Caco-2 (cell line): ENCODE data around the gene PHF1. TPM values are rescaled to one million over a fixed set of nuclear protein-coding genes. Genes with fewer than 3 reads are reported as not detected.
"Not testable (repeated sequence)": the region's sequence is repeated elsewhere in the genome, so short reads cannot be mapped to it uniquely, and the experiment has no call there.

Experiments
- BruUV-seq: library from RNA; stranded (reverse); fragments of 400-500 nt; replicated peaks from 2 replicates; lab custom pipeline; 2021; lab: Mats Ljungman, UMichigan
- CTCF ChIA-PET: fragments of 300-600 bp; sonication (Branson Sonifier 250); formaldehyde crosslinking; loops from one replicate; lab custom pipeline; 2022; ENCODE audit warnings: antibody characterized with exemption; lab: Charles Lee
- POLR2A ChIA-PET: fragments of 300-600 bp; sonication (Branson Sonifier 250); formaldehyde crosslinking; loops from one replicate; lab custom pipeline; 2022; ENCODE audit warnings: antibody characterized with exemption; lab: Charles Lee
- DNase-seq, 2 experiments: peaks; one replicate each; pipeline versions ENCODE4 v3.0.0 to v3.0.0-alpha.2; 2020 to 2022
- H3K27me3 ChIP-seq: replicated peaks from 2 replicates; pipeline ENCODE4 v1.6.0; 2011; ENCODE audit warnings: low read length; ENCODE audit not compliant: control insufficient read depth, insufficient read depth
- H3K36me3 ChIP-seq: 2 replicates; pipeline ENCODE4 v1.5.1; 2011; ENCODE audit warnings: low read length; ENCODE audit not compliant: control insufficient read depth, insufficient read depth
- H3K4me1 ChIP-seq: fragments of 250-450 bp; sonication (Bioruptor Pico); 2 replicates; pipeline ENCODE4 v1.5.1; 2020; ENCODE audit warnings: mild to moderate bottlenecking
- H3K4me3 ChIP-seq: 2 replicates; pipeline ENCODE4 v1.5.1; 2011; ENCODE audit warnings: low read depth, mild to moderate bottlenecking, control low read depth, low read length
- H3K9me3 ChIP-seq: fragments of 250-450 bp; sonication (Bioruptor Pico); 2 replicates; pipeline ENCODE4 v1.5.1; 2020; ENCODE audit warnings: mild to moderate bottlenecking, moderate library complexity
- H3K27ac Mint-ChIP-seq: one replicate; pipeline ENCODE4 v1.8.0; 2022; ENCODE audit warnings: mixed read lengths; ENCODE audit not compliant: unreplicated experiment
- H3K27me3 Mint-ChIP-seq: one replicate; pipeline ENCODE4 v1.8.0; 2022; ENCODE audit warnings: mixed read lengths; ENCODE audit not compliant: insufficient read depth, unreplicated experiment
- H3K36me3 Mint-ChIP-seq: one replicate; pipeline ENCODE4 v1.8.0; 2022; ENCODE audit warnings: mild to moderate bottlenecking, mixed read lengths; ENCODE audit not compliant: insufficient read depth, unreplicated experiment
- H3K4me1 Mint-ChIP-seq: one replicate; pipeline ENCODE4 v1.8.0; 2022; ENCODE audit warnings: low read depth, mixed read lengths; ENCODE audit not compliant: unreplicated experiment
- H3K4me3 Mint-ChIP-seq: one replicate; pipeline ENCODE4 v1.8.0; 2022; ENCODE audit warnings: mild to moderate bottlenecking, moderate library complexity, mixed read lengths; ENCODE audit not compliant: unreplicated experiment
- H3K9me3 Mint-ChIP-seq: one replicate; pipeline ENCODE4 v1.8.0; 2022; ENCODE audit warnings: mixed read lengths; ENCODE audit not compliant: unreplicated experiment
- CTCF ChIP-seq, 2 experiments: fragments of 200-600 bp in 1 of 2; IDR thresholded peaks; 1 replicate in 1 of 2; 2 replicates in 1 of 2; pipeline versions ENCODE4 v1.5.1 to v1.8.0; 2011 to 2022; ENCODE audit warnings: antibody characterized with exemption in 1 of 2, control low read depth in 1 of 2, inconsistent platforms in 1 of 2, low read depth in 1 of 2, low read length in 1 of 2, mild to moderate bottlenecking in 1 of 2, moderate library complexity in 1 of 2; ENCODE audit not compliant: insufficient read depth in 1 of 2, severe bottlenecking in 1 of 2, unreplicated experiment in 1 of 2
- intact Hi-C: fragments of 100-400 bp; cut with micrococcal nuclease; formaldehyde crosslinking; loops from one replicate; pipeline ENCODE4 v1.10.0; 2022; ENCODE audit not compliant: unreplicated experiment
- total RNA-seq: library from RNA; stranded (reverse); gene quantifications from 2 replicates; pipeline ENCODE4 v1.2.3, GENCODE V29; 2022

The PHF1 gene
- total RNA-seq, 1 experiment from 2014 or later: 26.4 TPM

GRCh38 chr6:33365206-33365971 is 45.4 kb upstream of the PHF1 start:
- H3K4me1 Mint-ChIP-seq, H3K27me3 ChIP-seq, H3K9me3 Mint-ChIP-seq, BruUV-seq, H3K36me3 ChIP-seq, H3K4me3 ChIP-seq, H3K36me3 Mint-ChIP-seq, H3K27me3 Mint-ChIP-seq, CTCF ChIA-PET, H3K9me3 ChIP-seq, DNase-seq, POLR2A ChIA-PET, intact Hi-C loops, H3K4me3 Mint-ChIP-seq, H3K27ac Mint-ChIP-seq: not testable (repeated sequence)
- peak in 1 of 2 experiments; percentile 8 for TF ChIP-seq CTCF (IDR thresholded peaks at IDR 0.05; ENCODE audit: insufficient read depth in 1 of 2, low read depth in 1 of 2, low read length in 1 of 2, severe bottlenecking in 1 of 2, unreplicated experiment in 1 of 2)
- peaks cover 10% of the 10 kb centered on the region for H3K4me1 ChIP-seq

- no TSS peak for BruUV-seq
- H3K4me1 ChIP-seq: peaks cover 2% of the 10 kb centered on the region
- Mint-ChIP-seq H3K4me1 (peaks cover 6% of the 10 kb centered on the region), H3K27me3 (no peaks in the 10 kb centered on the region), H3K9me3 (no peaks in the 10 kb centered on the region), H3K27ac (no peak overlapping the region), H3K36me3 (no peaks in the 10 kb centered on the region), H3K4me3 (no peak overlapping the region)
- intact Hi-C loops: no loop called here
- H3K36me3 ChIP-seq: no peaks in the 10 kb centered on the region
- POLR2A ChIA-PET: no interaction called here
- no peak for TF ChIP-seq CTCF (IDR thresholded peaks at IDR 0.05; ENCODE audit: insufficient read depth in 1 of 2, low read depth in 1 of 2, low read length in 1 of 2, severe bottlenecking in 1 of 2, unreplicated experiment in 1 of 2)
- no peaks in the 10 kb centered on the region for H3K27me3 ChIP-seq
- no peaks in the 10 kb centered on the region for H3K9me3 ChIP-seq
- H3K4me3 ChIP-seq: no peak overlapping the region
- no peak for DNase-seq
- CTCF ChIA-PET: interaction anchor here (0.8 kb wide), 1 partner anchor 49 kb away, joined by 4 read pairs; the partner anchor contains the start of gene ZBTB22
Measured at GRCh38 chr6:33367009-33367714, 43.7 kb upstream of the PHF1 start.

- H3K4me1 ChIP-seq: not testable (repeated sequence)
Measured at GRCh38 chr6:33367715-33368025, 43.1 kb upstream of the PHF1 start.

GRCh38 chr6:33371901-33372300 is 38.9 kb upstream of the PHF1 start:
- H3K4me1 Mint-ChIP-seq: not testable (repeated sequence)

More at GRCh38 chr6:33367715-33368025, 43.1 kb upstream of the PHF1 start:
- intact Hi-C loops, H3K9me3 ChIP-seq, H3K9me3 Mint-ChIP-seq, H3K4me1 Mint-ChIP-seq, DNase-seq, BruUV-seq, H3K27ac Mint-ChIP-seq, H3K4me3 Mint-ChIP-seq, H3K27me3 ChIP-seq, H3K36me3 Mint-ChIP-seq, H3K36me3 ChIP-seq, H3K4me3 ChIP-seq, POLR2A ChIA-PET, H3K27me3 Mint-ChIP-seq: not testable (repeated sequence)
- CTCF ChIA-PET: interaction anchor here (0.8 kb wide), 1 partner anchor 50 kb away, joined by 4 read pairs; the partner anchor contains the start of gene ZBTB22

More at GRCh38 chr6:33371901-33372300, 38.9 kb upstream of the PHF1 start:
- DNase-seq, H3K4me3 Mint-ChIP-seq, intact Hi-C loops, CTCF ChIA-PET, H3K36me3 Mint-ChIP-seq, H3K27me3 Mint-ChIP-seq, H3K27ac Mint-ChIP-seq, H3K36me3 ChIP-seq, BruUV-seq, H3K4me3 ChIP-seq, H3K9me3 ChIP-seq, H3K4me1 ChIP-seq, H3K27me3 ChIP-seq, H3K9me3 Mint-ChIP-seq, POLR2A ChIA-PET: not testable (repeated sequence)
